Endothelial cell of umbilical vein (primary cell): Measurements from ENCODE around the gene ITPRIP. TPM values are rescaled to one million over a fixed set of nuclear protein-coding genes. Genes with fewer than 3 reads are reported as not detected.
A peak's percentile ranks its signal among the peaks of the same experiment; 100 is the strongest.

ENCODE experiments used
- Bru-seq: library from RNA; stranded (reverse); fragments of 400-500 nt; gene quantifications from one replicate; lab custom pipeline; 2021; lab: Mats Ljungman, UMichigan
- BruChase-seq, 2 experiments: library from RNA; stranded (reverse); fragments of 400-500 nt; gene quantifications; one replicate each; lab custom pipeline; 2021; lab: Mats Ljungman, UMichigan
- BruUV-seq: library from RNA; stranded (reverse); fragments of 400-500 nt; replicated peaks from 2 replicates; lab custom pipeline; 2021; lab: Mats Ljungman, UMichigan
- CTCF ChIA-PET: fragments of 300-600, 350-600 bp; sonication (Branson Sonifier 250); formaldehyde crosslinking; loops from one replicate; lab custom pipeline; 2021; ENCODE audit warnings: antibody characterized with exemption, inconsistent platforms; lab: Charles Lee
- POLR2A ChIA-PET: fragments of 300-600, 350-600 bp; sonication (Branson Sonifier 250); formaldehyde crosslinking; loops from one replicate; lab custom pipeline; 2021; ENCODE audit warnings: antibody characterized with exemption, inconsistent platforms; lab: Charles Lee
- DNase-seq: peaks from one replicate; pipeline ENCODE4 v3.0.0-alpha.2; 2011; ENCODE audit warnings: low read depth, low spot score
- FAIRE-seq: peaks from 2 replicates; lab custom pipeline; 2011; peaks lifted over from hg19 to GRCh38; lab: Jason Lieb, UNC
- H2AFZ ChIP-seq: 2 replicates; pipeline ENCODE4 v1.6.0; 2012; ENCODE audit warnings: low read depth, low read length, control low read depth, inconsistent platforms
- H3K27ac ChIP-seq: 2 replicates; pipeline ENCODE4 v1.5.1; 2011; ENCODE audit warnings: low read depth, mild to moderate bottlenecking, control low read depth, low read length, moderate library complexity; ENCODE audit not compliant: insufficient read depth
- H3K27me3 ChIP-seq, 2 experiments: 2 replicates each; pipeline versions ENCODE4 v1.6.0 to v1.6.1; 2011; ENCODE audit warnings: low read length in 2 of 2, mixed read lengths in 1 of 2; ENCODE audit not compliant: control insufficient read depth in 2 of 2, insufficient read depth in 2 of 2
- H3K36me3 ChIP-seq, 2 experiments: 2 replicates in 1 of 2; 3 replicates in 1 of 2; pipeline ENCODE4 v1.5.1; 2011; ENCODE audit warnings: low read length in 2 of 2, mild to moderate bottlenecking in 1 of 2, moderate library complexity in 1 of 2; ENCODE audit not compliant: control insufficient read depth in 2 of 2, insufficient read depth in 2 of 2; ENCODE audit errors: extremely low read depth in 1 of 2
- H3K4me1 ChIP-seq: 3 replicates; pipeline ENCODE4 v1.5.1; 2011; ENCODE audit warnings: mild to moderate bottlenecking, low read length; ENCODE audit not compliant: control insufficient read depth, insufficient read depth; ENCODE audit errors: extremely low read depth
- H3K4me2 ChIP-seq: 2 replicates; pipeline ENCODE4 v1.6.1; 2011; ENCODE audit warnings: low read length, control low read depth, mixed read lengths; ENCODE audit not compliant: insufficient read depth
- H3K4me3 ChIP-seq, 3 experiments: fragments of 200-600 bp in 1 of 3; sonication (generic), shearing (Covaris generic) in 1 of 3; replicated peaks in 1 of 3; 2 replicates each; pipeline ENCODE4 v1.5.1; 2011 to 2016; ENCODE audit warnings: control low read depth in 3 of 3, low read length in 3 of 3, mild to moderate bottlenecking in 2 of 3, inconsistent platforms in 1 of 3, low read depth in 1 of 3, moderate library complexity in 1 of 3; ENCODE audit not compliant: insufficient read depth in 1 of 3
- H3K79me2 ChIP-seq: 2 replicates; pipeline ENCODE4 v1.6.0; 2012; ENCODE audit warnings: low read length, inconsistent platforms; ENCODE audit not compliant: control insufficient read depth, insufficient read depth
- H3K9ac ChIP-seq: replicated peaks from 2 replicates; pipeline ENCODE3; 2011; ENCODE audit warnings: low read length, control low read depth; ENCODE audit not compliant: insufficient read depth; ENCODE audit errors: extremely low read depth
- H3K9me1 ChIP-seq: replicated peaks from 3 replicates; pipeline ENCODE4 v1.6.0; 2011; ENCODE audit warnings: mild to moderate bottlenecking, low read length; ENCODE audit not compliant: control insufficient read depth, insufficient read depth; ENCODE audit errors: extremely low read depth
- H3K9me3 ChIP-seq: replicated peaks from 2 replicates; pipeline ENCODE4 v1.5.1; 2012; ENCODE audit warnings: low read length, inconsistent platforms; ENCODE audit not compliant: control insufficient read depth, insufficient read depth
- H4K20me1 ChIP-seq: replicated peaks from 2 replicates; pipeline ENCODE3; 2011; ENCODE audit warnings: mild to moderate bottlenecking, low read length; ENCODE audit not compliant: control insufficient read depth, insufficient read depth; ENCODE audit errors: extremely low read depth
- CTCF ChIP-seq, 2 donors: IDR thresholded peaks; 1 replicate in 1 of 2; 2 replicates in 1 of 2; pipeline ENCODE4 v1.5.1; 2011; ENCODE audit warnings: low read length in 2 of 2, mild to moderate bottlenecking in 2 of 2, moderate library complexity in 2 of 2, control low read depth in 1 of 2, inconsistent platforms in 1 of 2, low read depth in 1 of 2; ENCODE audit not compliant: insufficient read depth in 1 of 2; ENCODE audit errors: extremely low read depth in 1 of 2
- EZH2 ChIP-seq: IDR thresholded peaks from 2 replicates; pipeline ENCODE4 v1.6.1; 2012; ENCODE audit warnings: borderline replicate concordance, low read depth, mild to moderate bottlenecking, moderate library complexity, low read length, inconsistent platforms; ENCODE audit not compliant: severe bottlenecking
- FOS ChIP-seq: IDR thresholded peaks from 2 replicates; pipeline ENCODE4 v1.6.1; 2011; ENCODE audit warnings: mild to moderate bottlenecking, low read length, moderate library complexity, borderline replicate concordance; ENCODE audit not compliant: insufficient read depth
- GATA2 ChIP-seq: IDR thresholded peaks from 2 replicates; pipeline ENCODE4 v1.7.0; 2011; ENCODE audit warnings: low read depth, mild to moderate bottlenecking, moderate library complexity, mixed read lengths, low read length; ENCODE audit not compliant: insufficient read length, insufficient read depth
- JUN ChIP-seq: IDR thresholded peaks from 2 replicates; pipeline ENCODE4 v1.6.1; 2011; ENCODE audit warnings: borderline replicate concordance, low read depth; ENCODE audit not compliant: insufficient read length, insufficient read depth
- MAX ChIP-seq: IDR thresholded peaks from 2 replicates; pipeline ENCODE4 v1.6.1; 2011; ENCODE audit not compliant: insufficient read depth, insufficient read length
- MYC ChIP-seq: IDR thresholded peaks from one replicate; pipeline ENCODE4 v1.6.1; 2011; ENCODE audit warnings: mild to moderate bottlenecking, low read depth, low read length
- POLR2A ChIP-seq: IDR thresholded peaks from 2 replicates; pipeline ENCODE4 v1.6.1; 2012; ENCODE audit warnings: low read depth, mild to moderate bottlenecking, control low read depth, low read length
- POLR2AphosphoS5 ChIP-seq: IDR thresholded peaks from 2 replicates; pipeline ENCODE4 v1.6.1; 2012; ENCODE audit warnings: low read depth, mild to moderate bottlenecking, control low read depth, low read length, moderate library complexity; ENCODE audit not compliant: insufficient read depth
- dilution Hi-C: fragments of 300-500 bp; cut with MboI; formaldehyde crosslinking; loops from one replicate; pipeline ENCODE4 v1.15.0; 2019; ENCODE audit warnings: low sequenced_read_pairs; ENCODE audit not compliant: extremely low pct_ligation_motif_present
- intact Hi-C: fragments of 100-400 bp; cut with micrococcal nuclease; formaldehyde crosslinking; loops from one replicate; pipeline ENCODE4 v1.10.0; 2022
- long read RNA-seq: library from polyadenylated mRNA; stranded (forward); transcript quantifications from one replicate; pipeline ENCODE4 v2.0.0, GENCODE V29; 2021
- polyA minus RNA-seq, 3 experiments: library from RNA; depleted of rRNA, polyadenylated mRNA; stranded (reverse); fragments of >200 nt; gene quantifications; 1 replicate in 1 of 3; 2 replicates in 2 of 3; pipeline ENCODE4 v1.2.3, GENCODE V29; 2011
- polyA plus RNA-seq, 4 experiments: library from polyadenylated mRNA; depleted of rRNA in 3 of 4; stranded (reverse) in 3 of 4; unstranded in 1 of 4; fragments of >200 nt; gene quantifications; 2 replicates each; pipeline versions ENCODE4 v1.2.1 to v1.2.3, GENCODE V29; 2011 to 2012; ENCODE audit warnings: missing spikeins in 1 of 4
- total RNA-seq: library from RNA; stranded (reverse); gene quantifications from 2 replicates; pipeline ENCODE4 v1.2.3, GENCODE V29; 2021

The ITPRIP gene
- 31.4 and 33.3 TPM in 2 replicates for total RNA-seq
- polyA plus RNA-seq = 27.5 and 33.2 TPM in 2 replicates
- 30.0 and 32.0 TPM in 2 replicates for polyA plus RNA-seq (2011; cell fraction: cytosol; rRNA removed)
- polyA plus RNA-seq (2011; cell fraction: nucleus; rRNA removed) = 46.1 and 47.6 TPM in 2 replicates
- polyA plus RNA-seq (2012) = 33.9 and 36.0 TPM in 2 replicates
- polyA minus RNA-seq = 41.3 and 46.5 TPM in 2 replicates
- 13.7 TPM for polyA minus RNA-seq (2011; cell fraction: cytosol; rRNA and poly(A)+ RNA removed)
- polyA minus RNA-seq (2011; cell fraction: nucleus; rRNA and poly(A)+ RNA removed) = 69.6 and 71.3 TPM in 2 replicates
- percentile 84 among the genes with signal in this experiment for Bru-seq, nascent RNA
- percentile 75 among the genes with signal in this experiment for BruChase-seq, experiment 1, labeled RNA remaining after a 6-hour chase
- BruChase-seq, experiment 2, labeled RNA remaining after a 2-hour chase = percentile 87 among the genes with signal in this experiment
- long read RNA-seq, full-length matches to known transcripts = 54 of 74 reads
- long read RNA-seq, partial matches to known transcripts = 0 of 74 reads
- long read RNA-seq, other reads (novel, unspliced or antisense) = 20 of 74 reads

- intact Hi-C loops = loop anchor here (1.0 to 10.0 kb wide), 4 partner anchors 33 to 433 kb away; no protein-coding TSS in a partner anchor
- ChIA-PET CTCF (interaction anchor here (0.9 to 3.0 kb wide), 14 partner anchors 12 to 64 kb away, joined by 3 to 36 read pairs (median 4); partner anchors contain the start of gene CFAP58), POLR2A (interaction anchor here (0.7 to 1.5 kb wide), 3 partner anchors 9 to 34 kb away, joined by 3 to 10 read pairs (median 3); no protein-coding TSS in a partner anchor)
- BruUV-seq = no TSS peak
- H3K9me1 ChIP-seq = no peaks in the 10 kb centered on the region
- H3K27ac ChIP-seq = peak within 1 kb of the TSS; percentile 100
- DNase-seq (peak; percentile 93), FAIRE-seq (peak; percentile 70)
- H2AFZ ChIP-seq = peak within 1 kb of the TSS; percentile 85
- H4K20me1 ChIP-seq = no peaks in the 10 kb centered on the region
- TF ChIP-seq POLR2A (peak; percentile 77), MAX (no peak), FOS (peak; percentile 56), JUN (peak; percentile 28), CTCF (IDR thresholded peaks at IDR 0.05; ENCODE audit: extremely low read depth in 1 of 2, insufficient read depth in 1 of 2, low read depth in 1 of 2, low read length in 2 of 2) (peak; percentile 14 to 32), MYC (no peak), GATA2 (no peak), EZH2 (no peak), POLR2AphosphoS5 (peak; percentile 79)
- H3K9me3 ChIP-seq = no peaks in the 10 kb centered on the region
- peak within 1 kb of the TSS; percentile 64 to 99 (median 94) for H3K4me3 ChIP-seq
- dilution Hi-C loops = no loop called here
- H3K9ac ChIP-seq = peak within 1 kb of the TSS; percentile 99
- H3K36me3 ChIP-seq = peaks cover 2 to 7% of the 10 kb centered on the region in 2 experiments
- peak within 1 kb of the TSS; percentile 97 for H3K4me2 ChIP-seq
- H3K4me1 ChIP-seq = peaks cover 53% of the 10 kb centered on the region
- no peaks in the 10 kb centered on the region for H3K27me3 ChIP-seq
- peaks cover 51% of the 10 kb centered on the region for H3K79me2 ChIP-seq
These were observed at the start of gene ITPRIP for GRCh38 chr10:104337985-104338735. Gene ITPRIP, minus strand, starts transcription at chr10:104338465. Its CDS starts 22,414 bp downstream, at chr10:104316051.
